ENCODE data around the gene GSE1. TPM values are rescaled to one million over a fixed set of nuclear protein-coding genes. Genes with fewer than 3 reads are reported as not detected.

GSE1 gene
- total and polyA plus RNA-seq, 2 of the 13 experiments (the other 11 are each of a cell fraction or from before 2014, with no cell fraction given): 16.1 to 31.2 TPM

DNA sequence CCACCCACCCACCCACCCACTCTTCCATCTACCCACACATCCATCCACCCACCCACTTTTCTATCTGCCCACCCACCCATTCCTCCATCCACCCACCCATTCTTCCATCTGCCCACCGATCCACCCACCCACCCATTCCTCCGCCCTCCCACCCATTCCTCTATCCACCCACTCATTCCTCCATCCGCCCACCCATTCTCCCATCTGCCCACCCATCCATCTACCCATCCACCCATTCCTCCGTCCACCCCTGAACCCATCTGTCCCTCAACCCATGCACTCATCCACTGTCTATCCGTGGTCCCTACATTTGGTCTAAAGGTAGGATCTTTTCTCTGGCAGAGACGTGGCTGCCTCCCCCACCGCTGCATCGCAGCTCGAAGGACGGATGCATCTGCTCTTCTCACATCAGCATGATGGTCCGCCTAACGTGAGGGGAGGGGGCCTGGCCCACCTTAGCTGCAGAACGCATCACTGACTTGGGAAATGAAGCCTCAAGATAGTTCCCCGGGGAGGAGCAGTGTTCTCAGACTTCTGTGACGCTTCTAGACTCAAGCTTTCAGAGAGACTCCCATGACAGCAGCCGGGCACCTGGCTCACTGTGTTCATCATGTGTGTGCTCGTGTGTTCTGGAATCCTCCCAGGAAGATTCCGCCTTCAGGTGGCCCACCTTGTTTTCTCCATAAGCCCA, 17.2 kb upstream of the GSE1 start:
- H3K4me2 ChIP-seq (ENCODE audit: low read depth, low read length): no peak overlapping the region
- intact Hi-C loops (cut with micrococcal nuclease; ENCODE audit: unreplicated experiment) (no loop called here), in situ Hi-C loops (cut with HindIII; ENCODE audit: extremely low pct_ligation_motif_present, low pct_unique_long_range_greater_than_20kb) (no loop called here)
- no peaks in the 10 kb centered on the region for H3K27me3 ChIP-seq (ENCODE audit: control insufficient read depth in 1 of 2, insufficient read depth in 2 of 2, low read length in 2 of 2)
- no peak for ATAC-seq
- 97% methylated on average over 17 of the region's 18 CpGs for WGBS (ENCODE audit: low lambda C conversion rate)
- H3K4me1 ChIP-seq (ENCODE audit: insufficient read depth, low read length): peaks cover 6% of the 10 kb centered on the region; the same call in 1 of the 2 replicates
- H3K9me3 ChIP-seq (ENCODE audit: low read length): no peaks in the 10 kb centered on the region
- POLR2A ChIA-PET: no interaction called here
- TF ChIP-seq, protein P1, sequence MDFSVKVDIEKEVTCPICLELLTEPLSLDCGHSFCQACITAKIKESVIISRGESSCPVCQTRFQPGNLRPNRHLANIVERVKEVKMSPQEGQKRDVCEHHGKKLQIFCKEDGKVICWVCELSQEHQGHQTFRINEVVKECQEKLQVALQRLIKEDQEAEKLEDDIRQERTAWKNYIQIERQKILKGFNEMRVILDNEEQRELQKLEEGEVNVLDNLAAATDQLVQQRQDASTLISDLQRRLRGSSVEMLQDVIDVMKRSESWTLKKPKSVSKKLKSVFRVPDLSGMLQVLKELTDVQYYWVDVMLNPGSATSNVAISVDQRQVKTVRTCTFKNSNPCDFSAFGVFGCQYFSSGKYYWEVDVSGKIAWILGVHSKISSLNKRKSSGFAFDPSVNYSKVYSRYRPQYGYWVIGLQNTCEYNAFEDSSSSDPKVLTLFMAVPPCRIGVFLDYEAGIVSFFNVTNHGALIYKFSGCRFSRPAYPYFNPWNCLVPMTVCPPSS (IDR thresholded peaks at IDR 0.05): no peak
- TF ChIP-seq HES4 (CRISPR knock-in tag; IDR thresholded peaks at IDR 0.05; ENCODE audit: borderline replicate concordance) (no peak), HNRNPK (IDR thresholded peaks at IDR 0.05; ENCODE audit: low read depth, low read length, poor library complexity, severe bottlenecking) (no peak), ZNF44 (CRISPR knock-in tag; IDR thresholded peaks at IDR 0.05) (no peak)
- TF ChIP-seq, protein P2, sequence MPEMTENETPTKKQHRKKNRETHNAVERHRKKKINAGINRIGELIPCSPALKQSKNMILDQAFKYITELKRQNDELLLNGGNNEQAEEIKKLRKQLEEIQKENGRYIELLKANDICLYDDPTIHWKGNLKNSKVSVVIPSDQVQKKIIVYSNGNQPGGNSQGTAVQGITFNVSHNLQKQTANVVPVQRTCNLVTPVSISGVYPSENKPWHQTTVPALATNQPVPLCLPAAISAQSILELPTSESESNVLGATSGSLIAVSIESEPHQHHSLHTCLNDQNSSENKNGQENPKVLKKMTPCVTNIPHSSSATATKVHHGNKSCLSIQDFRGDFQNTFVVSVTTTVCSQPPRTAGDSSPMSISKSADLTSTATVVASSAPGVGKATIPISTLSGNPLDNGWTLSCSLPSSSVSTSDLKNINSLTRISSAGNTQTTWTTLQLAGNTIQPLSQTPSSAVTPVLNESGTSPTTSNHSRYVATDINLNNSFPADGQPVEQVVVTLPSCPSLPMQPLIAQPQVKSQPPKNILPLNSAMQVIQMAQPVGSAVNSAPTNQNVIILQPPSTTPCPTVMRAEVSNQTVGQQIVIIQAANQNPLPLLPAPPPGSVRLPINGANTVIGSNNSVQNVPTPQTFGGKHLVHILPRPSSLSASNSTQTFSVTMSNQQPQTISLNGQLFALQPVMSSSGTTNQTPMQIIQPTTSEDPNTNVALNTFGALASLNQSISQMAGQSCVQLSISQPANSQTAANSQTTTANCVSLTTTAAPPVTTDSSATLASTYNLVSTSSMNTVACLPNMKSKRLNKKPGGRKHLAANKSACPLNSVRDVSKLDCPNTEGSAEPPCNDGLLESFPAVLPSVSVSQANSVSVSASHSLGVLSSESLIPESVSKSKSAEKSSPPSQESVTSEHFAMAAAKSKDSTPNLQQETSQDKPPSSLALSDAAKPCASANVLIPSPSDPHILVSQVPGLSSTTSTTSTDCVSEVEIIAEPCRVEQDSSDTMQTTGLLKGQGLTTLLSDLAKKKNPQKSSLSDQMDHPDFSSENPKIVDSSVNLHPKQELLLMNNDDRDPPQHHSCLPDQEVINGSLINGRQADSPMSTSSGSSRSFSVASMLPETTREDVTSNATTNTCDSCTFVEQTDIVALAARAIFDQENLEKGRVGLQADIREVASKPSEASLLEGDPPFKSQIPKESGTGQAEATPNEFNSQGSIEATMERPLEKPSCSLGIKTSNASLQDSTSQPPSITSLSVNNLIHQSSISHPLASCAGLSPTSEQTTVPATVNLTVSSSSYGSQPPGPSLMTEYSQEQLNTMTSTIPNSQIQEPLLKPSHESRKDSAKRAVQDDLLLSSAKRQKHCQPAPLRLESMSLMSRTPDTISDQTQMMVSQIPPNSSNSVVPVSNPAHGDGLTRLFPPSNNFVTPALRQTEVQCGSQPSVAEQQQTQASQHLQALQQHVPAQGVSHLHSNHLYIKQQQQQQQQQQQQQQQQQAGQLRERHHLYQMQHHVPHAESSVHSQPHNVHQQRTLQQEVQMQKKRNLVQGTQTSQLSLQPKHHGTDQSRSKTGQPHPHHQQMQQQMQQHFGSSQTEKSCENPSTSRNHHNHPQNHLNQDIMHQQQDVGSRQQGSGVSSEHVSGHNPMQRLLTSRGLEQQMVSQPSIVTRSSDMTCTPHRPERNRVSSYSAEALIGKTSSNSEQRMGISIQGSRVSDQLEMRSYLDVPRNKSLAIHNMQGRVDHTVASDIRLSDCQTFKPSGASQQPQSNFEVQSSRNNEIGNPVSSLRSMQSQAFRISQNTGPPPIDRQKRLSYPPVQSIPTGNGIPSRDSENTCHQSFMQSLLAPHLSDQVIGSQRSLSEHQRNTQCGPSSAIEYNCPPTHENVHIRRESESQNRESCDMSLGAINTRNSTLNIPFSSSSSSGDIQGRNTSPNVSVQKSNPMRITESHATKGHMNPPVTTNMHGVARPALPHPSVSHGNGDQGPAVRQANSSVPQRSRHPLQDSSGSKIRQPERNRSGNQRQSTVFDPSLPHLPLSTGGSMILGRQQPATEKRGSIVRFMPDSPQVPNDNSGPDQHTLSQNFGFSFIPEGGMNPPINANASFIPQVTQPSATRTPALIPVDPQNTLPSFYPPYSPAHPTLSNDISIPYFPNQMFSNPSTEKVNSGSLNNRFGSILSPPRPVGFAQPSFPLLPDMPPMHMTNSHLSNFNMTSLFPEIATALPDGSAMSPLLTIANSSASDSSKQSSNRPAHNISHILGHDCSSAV (CRISPR knock-in tag; IDR thresholded peaks at IDR 0.05; ENCODE audit: borderline replicate concordance): no peak
- BruUV-seq (replicated peaks): no TSS peak
- DNase-seq (ENCODE audit: low spot score): no peak
- peaks cover 38% of the 10 kb centered on the region for H4K20me1 ChIP-seq (ENCODE audit: insufficient read depth, low read length)
- H3K79me2 ChIP-seq (ENCODE audit: insufficient read depth, low read length): peaks cover 12% of the 10 kb centered on the region
- FAIRE-seq: no peak
- no peak overlapping the region for H3K9ac ChIP-seq (ENCODE audit: insufficient read depth, low read depth, low read length)
- H3K36me3 ChIP-seq (replicated peaks in 1 of 2; ENCODE audit: control insufficient read depth in 1 of 2, insufficient read depth in 2 of 2, low read length in 2 of 2): no peaks in the 10 kb centered on the region; a peak in 3 of 5 replicates
- no peak overlapping the region for H2AFZ ChIP-seq (ENCODE audit: low read length)
- H3K27ac ChIP-seq (ENCODE audit: extremely low read length, insufficient read depth, low read length): no peak overlapping the region
- no peak overlapping the region for H3K4me3 ChIP-seq (replicated peaks in 1 of 3; ENCODE audit: insufficient read depth in 1 of 3, low read depth in 2 of 3, low read length in 3 of 3)
- CTCF ChIA-PET (ENCODE audit: low intra/inter-chr PET ratio, low total read pairs): no interaction called here
